Activated T-helper 17 cell treated with anti-CD3 and anti-CD28 coated beads, Interleukin-2, amount 50 U/mL, for 72 hours (primary cell): ENCODE measurements around the gene PHRF1. TPM values are rescaled to one million over a fixed set of nuclear protein-coding genes. Genes with fewer than 3 reads are reported as not detected.
"Not testable (repeated sequence)": the region's sequence is repeated elsewhere in the genome, so short reads cannot be mapped to it uniquely, and the experiment has no call there.

ENCODE experiments used
- ATAC-seq: fragments of 150-1000 bp; cut with Tn5 transposase; replicated peaks from 2 replicates; pipeline ENCODE4 v1.10.0; 2021; ENCODE audit warnings: mild to moderate bottlenecking, moderate library complexity
- H3K27ac Mint-ChIP-seq: one replicate; pipeline ENCODE4 v1.8.0; 2022; ENCODE audit warnings: mixed read lengths
- H3K27me3 Mint-ChIP-seq: one replicate; pipeline ENCODE4 v1.8.0; 2022; ENCODE audit warnings: mixed read lengths
- H3K36me3 Mint-ChIP-seq: one replicate; pipeline ENCODE4 v1.8.0; 2022; ENCODE audit warnings: low read depth, mild to moderate bottlenecking, mixed read lengths
- H3K4me1 Mint-ChIP-seq: one replicate; pipeline ENCODE4 v1.8.0; 2022; ENCODE audit warnings: mixed read lengths
- H3K4me3 Mint-ChIP-seq: one replicate; pipeline ENCODE4 v1.8.0; 2022; ENCODE audit warnings: mild to moderate bottlenecking, mixed read lengths
- H3K9me3 Mint-ChIP-seq: one replicate; pipeline ENCODE4 v1.8.0; 2022; ENCODE audit warnings: mixed read lengths
- total RNA-seq, 2 donors: library from RNA; stranded (reverse); gene quantifications; one replicate each; pipeline ENCODE4 v1.2.3, GENCODE V29; 2022

PHRF1 gene
- total RNA-seq, 2 donors from 2014 or later, result 37.8 to 55.6 TPM

DNA sequence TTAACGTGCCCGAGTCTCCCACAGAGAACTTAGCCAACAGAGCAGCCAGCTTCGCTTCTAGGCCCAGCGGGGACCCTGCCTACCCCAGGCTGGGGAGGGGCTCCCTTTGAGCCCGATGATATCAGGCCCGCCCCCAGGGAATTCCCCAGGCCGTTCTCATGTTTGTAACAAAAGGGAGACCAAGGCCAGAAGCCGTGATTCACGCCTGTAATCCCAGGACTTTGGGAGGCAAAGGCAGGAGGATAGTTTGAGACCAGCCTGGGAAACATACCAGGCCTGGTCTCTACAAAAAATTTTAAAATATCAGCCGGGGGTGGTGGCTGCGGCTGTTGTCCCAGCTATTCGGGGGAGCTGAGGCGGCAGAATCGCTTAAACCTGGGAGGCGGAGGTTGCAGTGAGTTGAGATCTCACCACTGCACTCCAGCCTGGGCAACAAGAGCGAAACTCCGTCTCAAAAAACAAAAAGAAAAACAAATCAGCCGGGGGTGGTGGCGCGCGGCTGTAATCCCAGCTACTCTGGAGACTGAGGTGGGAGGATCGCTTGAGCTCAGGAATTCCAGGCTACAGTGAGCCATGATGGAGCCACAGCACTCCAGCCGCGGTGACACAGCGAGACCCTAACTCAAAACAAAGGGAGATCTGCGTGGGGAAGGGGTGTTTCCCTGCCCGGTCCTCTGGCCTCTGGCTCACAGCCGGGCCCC, 62.5 kb downstream of the PHRF1 start:
- Mint-ChIP-seq H3K4me1 (no peaks in the 10 kb centered on the region), H3K27ac (no peak overlapping the region), H3K9me3 (no peaks in the 10 kb centered on the region), H3K27me3 (peaks cover 8% of the 10 kb centered on the region), H3K36me3 (peaks cover 10% of the 10 kb centered on the region), H3K4me3 (peak overlapping the region; percentile 39)
- no peak for ATAC-seq

- Mint-ChIP-seq H3K27me3 (peaks cover 8% of the 10 kb centered on the region), H3K27ac (no peak overlapping the region), H3K36me3 (peaks cover 10% of the 10 kb centered on the region), H3K4me3 (no peak overlapping the region), H3K9me3 (no peaks in the 10 kb centered on the region), H3K4me1 (no peaks in the 10 kb centered on the region)
- no peak for ATAC-seq
Observed at GRCh38 chr11:639332-639955, 63.2 kb downstream of the PHRF1 start.

GRCh38 chr11:640021-640706, 63.9 kb downstream of the PHRF1 start:
- Mint-ChIP-seq H3K4me1 (no peaks in the 10 kb centered on the region), H3K4me3 (peak overlapping the region; percentile 22), H3K27ac (no peak overlapping the region), H3K9me3 (no peaks in the 10 kb centered on the region), H3K27me3 (peaks cover 8% of the 10 kb centered on the region), H3K36me3 (peaks cover 10% of the 10 kb centered on the region)
- ATAC-seq, result peak; percentile 39

GRCh38 chr11:641806-642370, 65.6 kb downstream of the PHRF1 start:
- peaks cover 22% of the 10 kb centered on the region for H3K36me3 Mint-ChIP-seq
- no peak for ATAC-seq
- no peak overlapping the region for H3K27ac Mint-ChIP-seq
- no peaks in the 10 kb centered on the region for H3K9me3 Mint-ChIP-seq
- no peak overlapping the region for H3K4me3 Mint-ChIP-seq
- peaks cover 5% of the 10 kb centered on the region for H3K27me3 Mint-ChIP-seq
- no peaks in the 10 kb centered on the region for H3K4me1 Mint-ChIP-seq

DNA sequence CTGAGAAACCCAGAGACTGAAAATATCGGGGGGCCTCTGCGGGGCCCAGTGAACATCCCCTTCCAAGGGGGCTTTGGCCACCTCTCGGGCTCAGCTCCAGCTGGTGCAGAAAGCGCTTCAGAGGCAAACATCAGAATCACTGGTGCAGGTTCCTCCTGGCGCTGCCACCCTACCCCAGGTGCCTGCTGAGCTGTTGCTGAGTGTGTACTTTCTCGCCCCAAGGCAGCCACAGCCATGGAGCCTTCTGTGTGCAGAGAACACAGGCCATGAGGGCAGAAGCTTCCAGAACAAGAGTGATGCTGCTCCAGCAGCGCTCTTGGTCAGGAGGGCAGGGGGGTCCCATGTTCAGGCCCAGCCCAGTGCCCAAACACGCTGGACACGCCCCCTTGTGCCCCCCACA, 67.1 kb downstream of the PHRF1 start:
- H3K27ac Mint-ChIP-seq, result no peak overlapping the region
- H3K9me3 Mint-ChIP-seq, result no peaks in the 10 kb centered on the region
- no peak overlapping the region for H3K4me3 Mint-ChIP-seq
- H3K36me3 Mint-ChIP-seq, result peaks cover 31% of the 10 kb centered on the region
- H3K27me3 Mint-ChIP-seq, result no peaks in the 10 kb centered on the region
- H3K4me1 Mint-ChIP-seq, result no peaks in the 10 kb centered on the region
- ATAC-seq, result no peak

DNA sequence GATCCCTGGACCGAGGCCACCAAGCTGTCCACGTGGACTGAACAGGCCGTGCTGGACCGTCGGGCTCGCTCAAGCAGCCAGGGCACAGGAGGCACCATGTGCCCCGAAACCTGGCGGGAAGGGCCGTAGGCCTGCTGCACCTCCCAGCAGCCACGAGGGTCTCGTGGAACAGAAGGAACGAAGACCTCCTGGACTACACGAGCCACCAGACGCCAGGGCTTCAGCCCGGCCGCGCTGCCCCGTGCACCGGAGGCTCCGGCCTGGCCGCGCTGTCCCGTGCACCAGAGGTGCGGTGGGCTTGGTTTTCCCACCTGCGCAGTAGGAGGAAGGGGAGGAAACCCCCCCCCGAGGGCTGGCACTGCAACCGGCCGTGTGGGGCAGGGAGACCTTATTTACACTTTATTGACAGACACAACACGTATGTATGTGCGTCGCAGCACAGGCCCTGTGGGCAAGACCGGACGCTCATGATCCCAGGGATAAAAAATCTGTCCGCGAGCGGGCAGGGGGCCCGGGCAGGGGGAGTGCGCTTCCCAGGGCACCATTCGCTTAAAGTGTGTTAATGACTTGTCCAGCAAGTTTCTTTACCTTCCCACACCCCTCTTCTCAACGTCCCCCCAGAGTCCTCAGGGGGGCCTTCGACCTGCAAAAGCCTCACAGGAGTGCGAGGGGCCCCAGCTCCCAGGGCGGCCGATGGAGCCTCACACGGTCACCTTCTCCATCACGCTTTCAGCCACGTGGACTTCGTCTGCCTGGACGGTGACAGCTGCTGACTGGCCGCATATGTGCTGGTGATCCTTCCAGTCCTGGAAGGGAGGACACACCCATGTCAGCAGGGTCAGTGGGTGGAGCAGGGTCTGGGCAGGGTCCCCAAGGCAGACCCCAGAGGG, 67.8 kb downstream of the PHRF1 start:
- H3K36me3 Mint-ChIP-seq, result peaks cover 32% of the 10 kb centered on the region
- no peak overlapping the region for H3K4me3 Mint-ChIP-seq
- H3K9me3 Mint-ChIP-seq, result no peaks in the 10 kb centered on the region
- ATAC-seq, result no peak
- no peaks in the 10 kb centered on the region for H3K4me1 Mint-ChIP-seq
- no peak overlapping the region for H3K27ac Mint-ChIP-seq
- H3K27me3 Mint-ChIP-seq, result no peaks in the 10 kb centered on the region

DNA sequence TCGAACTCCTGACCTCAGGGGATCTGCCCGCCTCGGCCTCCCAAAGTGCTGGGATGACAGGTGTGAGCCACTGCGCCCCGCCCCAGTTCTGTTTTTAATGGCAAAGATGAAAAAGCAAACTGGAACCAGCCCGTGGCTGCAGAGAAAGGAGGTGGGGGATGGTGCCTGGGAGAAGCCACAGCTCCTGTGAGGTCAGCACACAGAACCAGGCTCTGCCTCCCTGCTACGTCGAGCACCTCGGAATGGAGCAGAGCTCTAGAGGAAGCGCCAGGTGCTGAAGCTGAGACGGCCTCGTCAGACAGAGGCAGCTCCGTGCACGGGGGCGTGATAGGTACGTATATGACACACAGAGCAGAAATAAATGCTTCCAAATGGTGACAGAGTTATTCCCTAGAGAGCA, 69.3 kb downstream of the PHRF1 start:
- Mint-ChIP-seq H3K4me1 (no peaks in the 10 kb centered on the region), H3K9me3 (no peaks in the 10 kb centered on the region), H3K27ac (no peak overlapping the region), H3K27me3 (no peaks in the 10 kb centered on the region), H3K4me3 (no peak overlapping the region), H3K36me3 (peaks cover 46% of the 10 kb centered on the region)
- ATAC-seq, result no peak

- no peaks in the 10 kb centered on the region for H3K9me3 Mint-ChIP-seq
- H3K27me3 Mint-ChIP-seq, result no peaks in the 10 kb centered on the region
- H3K36me3 Mint-ChIP-seq, result peaks cover 51% of the 10 kb centered on the region
- ATAC-seq, result no peak
- H3K27ac Mint-ChIP-seq, result no peak overlapping the region
- H3K4me1 Mint-ChIP-seq, result no peaks in the 10 kb centered on the region
- H3K4me3 Mint-ChIP-seq, result no peak overlapping the region
Observed at GRCh38 chr11:646214-646613, 69.9 kb downstream of the PHRF1 start.

DNA sequence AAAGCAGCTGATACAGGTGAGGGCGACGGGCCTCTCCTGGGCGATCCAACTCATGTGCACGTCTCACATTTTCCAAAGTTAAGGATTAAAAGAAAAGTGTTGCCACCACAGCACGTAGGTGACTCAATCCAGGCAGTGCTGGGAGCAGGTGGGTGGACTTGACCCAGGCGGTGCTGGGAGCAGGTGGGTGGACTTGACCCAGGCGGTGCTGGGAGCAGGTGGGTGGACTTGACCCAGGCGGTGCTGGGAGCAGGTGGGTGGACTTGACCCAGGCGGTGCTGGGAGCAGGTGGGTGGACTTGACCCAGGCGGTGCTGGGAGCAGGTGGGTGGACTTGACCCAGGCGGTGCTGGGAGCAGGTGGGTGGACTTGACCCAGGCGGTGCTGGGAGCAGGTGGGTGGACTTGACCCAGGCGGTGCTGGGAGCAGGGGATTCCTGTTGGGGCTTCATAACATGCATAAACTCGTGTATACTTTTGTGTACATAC, 71.4 kb downstream of the PHRF1 start:
- not testable (repeated sequence) for H3K4me3 Mint-ChIP-seq, H3K9me3 Mint-ChIP-seq, H3K4me1 Mint-ChIP-seq, H3K27me3 Mint-ChIP-seq, H3K27ac Mint-ChIP-seq, ATAC-seq
- peaks cover 63% of the 10 kb centered on the region for H3K36me3 Mint-ChIP-seq

- Mint-ChIP-seq H3K27me3 (no peaks in the 10 kb centered on the region), H3K9me3 (no peaks in the 10 kb centered on the region), H3K4me1 (no peaks in the 10 kb centered on the region), H3K4me3 (no peak overlapping the region), H3K27ac (no peak overlapping the region), H3K36me3 (peaks cover 74% of the 10 kb centered on the region)
- no peak for ATAC-seq
Observed at GRCh38 chr11:650482-650881, 74.2 kb downstream of the PHRF1 start.

- peaks cover 60% of the 10 kb centered on the region for H3K36me3 Mint-ChIP-seq
- not testable (repeated sequence) for H3K27ac Mint-ChIP-seq, H3K4me1 Mint-ChIP-seq, H3K27me3 Mint-ChIP-seq, H3K4me3 Mint-ChIP-seq, H3K9me3 Mint-ChIP-seq, ATAC-seq
Observed at GRCh38 chr11:653136-653535, 76.9 kb downstream of the PHRF1 start.

DNA sequence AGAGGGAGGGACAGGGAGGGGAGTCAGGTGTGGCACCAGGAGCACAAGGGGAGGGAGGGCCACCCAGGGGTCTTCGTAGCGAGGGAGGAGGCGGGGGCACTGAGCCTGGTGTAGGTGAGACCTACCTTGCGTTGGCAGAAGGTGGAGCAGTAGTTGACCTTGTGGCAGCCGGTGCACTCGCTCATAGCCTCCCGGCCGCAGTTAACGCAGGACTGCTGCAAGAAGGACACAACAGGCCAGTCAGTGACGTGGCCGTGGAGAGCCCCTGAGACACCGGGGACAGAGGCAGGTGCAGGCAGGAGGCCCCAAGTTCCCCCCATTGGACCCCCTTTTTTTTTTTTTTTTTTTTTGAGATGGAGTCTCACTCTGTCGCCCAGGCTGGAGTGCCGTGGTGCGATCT, 77.6 kb downstream of the PHRF1 start:
- Mint-ChIP-seq H3K36me3 (peaks cover 55% of the 10 kb centered on the region), H3K27ac (no peak overlapping the region), H3K4me1 (no peaks in the 10 kb centered on the region), H3K4me3 (no peak overlapping the region), H3K9me3 (no peaks in the 10 kb centered on the region), H3K27me3 (no peaks in the 10 kb centered on the region)
- ATAC-seq, result no peak

- H3K9me3 Mint-ChIP-seq, H3K27ac Mint-ChIP-seq, ATAC-seq, H3K27me3 Mint-ChIP-seq, H3K4me3 Mint-ChIP-seq, H3K4me1 Mint-ChIP-seq: not testable (repeated sequence)
- H3K36me3 Mint-ChIP-seq, result peaks cover 50% of the 10 kb centered on the region
Observed at GRCh38 chr11:654444-654843, 78.2 kb downstream of the PHRF1 start.
